HG03469 (cell line): ENCODE results near the gene JAK3.
"Not testable (repeated sequence)": the region's sequence is repeated elsewhere in the genome, so short reads cannot be mapped to it uniquely, and the experiment has no call there.

Experiments
- ATAC-seq: cut with Tn5 transposase; IDR thresholded peaks from one replicate; pipeline ENCODE4 v1.9.1; 2021; ENCODE audit warnings: mild to moderate bottlenecking, moderate library complexity, moderate number of reproducible peaks; ENCODE audit not compliant: unreplicated experiment

The JAK3 gene

GRCh38 chr19:17847538-17848366, at the start of gene JAK3:
JAK3 (minus strand) TSS chr19:17847982; CDS start chr19:17844417, 3,565 bp downstream.
- no peak for ATAC-seq

- ATAC-seq = no peak
These were observed 46.0 kb upstream of the JAK3 start for GRCh38 chr19:17893766-17894165.

- no peak for ATAC-seq
These were observed 41.9 kb upstream of the JAK3 start for GRCh38 chr19:17889609-17890214.

GRCh38 chr19:17888260-17888659, 40.5 kb upstream of the JAK3 start:
- ATAC-seq = no peak

- not testable (repeated sequence) for ATAC-seq
These were observed 39.4 kb upstream of the JAK3 start for GRCh38 chr19:17887221-17887620.

- ATAC-seq = no peak
These were observed 38.7 kb upstream of the JAK3 start for GRCh38 chr19:17886515-17886914.

GRCh38 chr19:17883627-17884410, 36.0 kb upstream of the JAK3 start:
- ATAC-seq = no peak

GRCh38 chr19:17881701-17882100, 33.9 kb upstream of the JAK3 start:
- ATAC-seq = no peak

- no peak for ATAC-seq
These were observed 31.7 kb upstream of the JAK3 start for GRCh38 chr19:17879466-17879865.

- ATAC-seq = no peak
These were observed 29.9 kb upstream of the JAK3 start for GRCh38 chr19:17877696-17878095.

- no peak for ATAC-seq
These were observed 27.0 kb upstream of the JAK3 start for GRCh38 chr19:17874758-17875135.

- ATAC-seq = no peak
These were observed 26.3 kb upstream of the JAK3 start for GRCh38 chr19:17873786-17874757.

- ATAC-seq = no peak
These were observed 24.6 kb upstream of the JAK3 start for GRCh38 chr19:17872251-17873001.

- no peak for ATAC-seq
These were observed 24.1 kb upstream of the JAK3 start, which contains the start of gene SLC5A5 for GRCh38 chr19:17871878-17872250. SLC5A5 (plus strand) TSS chr19:17871945; CDS start chr19:17872320, 375 bp downstream.

- ATAC-seq = no peak
These were observed 23.5 kb upstream of the JAK3 start for GRCh38 chr19:17871032-17871877.

- no peak for ATAC-seq
These were observed 21.4 kb upstream of the JAK3 start for GRCh38 chr19:17869114-17869608.

GRCh38 chr19:17868669-17869068, 20.9 kb upstream of the JAK3 start:
- ATAC-seq = no peak

GRCh38 chr19:17866964-17867486, 19.2 kb upstream of the JAK3 start:
- no peak for ATAC-seq
